IPS DF 6.9 (cell line): ENCODE results near the gene TPO.

ENCODE experiments used
- DNase-seq: peaks from one replicate; pipeline ENCODE4 v3.0.0-alpha.2; 2013; ENCODE audit warnings: low read depth, low spot score
- H3K27ac ChIP-seq: one replicate; pipeline ENCODE4 v1.5.1; 2013; ENCODE audit warnings: low read length, control low read depth
- H3K27me3 ChIP-seq: 2 replicates; pipeline ENCODE4 v1.6.1; 2013; ENCODE audit warnings: mild to moderate bottlenecking, low read length; ENCODE audit not compliant: control insufficient read depth, insufficient read depth
- H3K36me3 ChIP-seq: 2 replicates; pipeline ENCODE4 v1.6.1; 2013; ENCODE audit warnings: low read length; ENCODE audit not compliant: control insufficient read depth, insufficient read depth
- H3K4me1 ChIP-seq: 2 replicates; pipeline ENCODE4 v1.6.1; 2013; ENCODE audit warnings: low read length; ENCODE audit not compliant: control insufficient read depth, insufficient read depth
- H3K4me3 ChIP-seq: 2 replicates; pipeline ENCODE4 v1.5.1; 2013; ENCODE audit warnings: mild to moderate bottlenecking, low read length
- H3K9me3 ChIP-seq: 2 replicates; pipeline ENCODE4 v1.6.1; 2013; ENCODE audit warnings: low read length, inconsistent platforms; ENCODE audit not compliant: control insufficient read depth, insufficient read depth
- WGBS: extraction: QIAGEN DNeasy Blood & Tissue Kit; methylation state at CpG from one replicate; pipeline ENCODE4 v1.1.7; 2013; ENCODE audit warnings: mixed read lengths, missing lambda C conversion rate; ENCODE audit not compliant: insufficient read length, insufficient coverage; 5-methylcytosine and 5-hydroxymethylcytosine counted together

Gene TPO

GRCh38 chr2:1582891-1583341, 169.7 kb downstream of the TPO start:
- no CpG with 5 or more reads among the region's 22 CpGs for WGBS
- H3K27ac ChIP-seq, result no peak overlapping the region
- H3K27me3 ChIP-seq, result no peaks in the 10 kb centered on the region
- 0 out of 2 replicates have a peak, but pooled peaks cover 2% of the 10 kb centered on the region for H3K4me1 ChIP-seq
- DNase-seq, result no peak
- H3K4me3 ChIP-seq, result no peak overlapping the region
- H3K9me3 ChIP-seq, result no peaks in the 10 kb centered on the region
- H3K36me3 ChIP-seq, result no peaks in the 10 kb centered on the region

- H3K9me3 ChIP-seq, result no peaks in the 10 kb centered on the region
- WGBS, result no CpG with 5 or more reads among the region's 21 CpGs
- no peaks in the 10 kb centered on the region for H3K36me3 ChIP-seq
- no peak for DNase-seq
- H3K4me3 ChIP-seq, result no peak overlapping the region
- H3K4me1 ChIP-seq, result 0 out of 2 replicates have a peak, but pooled peaks cover 2% of the 10 kb centered on the region
- H3K27me3 ChIP-seq, result no peaks in the 10 kb centered on the region
- no peak overlapping the region for H3K27ac ChIP-seq
Measured at GRCh38 chr2:1584051-1584531, 170.8 kb downstream of the TPO start.

- no CpG with 5 or more reads among the region's 18 CpGs for WGBS
Measured at GRCh38 chr2:1584691-1585485, 171.6 kb downstream of the TPO start.

GRCh38 chr2:1585635-1586034, 172.4 kb downstream of the TPO start:
- H3K36me3 ChIP-seq, result no peaks in the 10 kb centered on the region
- no peaks in the 10 kb centered on the region for H3K27me3 ChIP-seq
- H3K9me3 ChIP-seq, result no peaks in the 10 kb centered on the region
- no CpG with 5 or more reads among the region's 17 CpGs for WGBS
- H3K4me1 ChIP-seq, result no peaks in the 10 kb centered on the region
- no peak for DNase-seq
- H3K27ac ChIP-seq, result no peak overlapping the region
- H3K4me3 ChIP-seq, result no peak overlapping the region

More at GRCh38 chr2:1584691-1585485, 171.6 kb downstream of the TPO start:
- H3K27me3 ChIP-seq, result no peaks in the 10 kb centered on the region
- no peaks in the 10 kb centered on the region for H3K4me1 ChIP-seq
- no peak for DNase-seq
- no peak overlapping the region for H3K27ac ChIP-seq
- H3K9me3 ChIP-seq, result no peaks in the 10 kb centered on the region
- no peaks in the 10 kb centered on the region for H3K36me3 ChIP-seq
- H3K4me3 ChIP-seq, result no peak overlapping the region

GRCh38 chr2:1586251-1586922, 173.1 kb downstream of the TPO start:
- no CpG with 5 or more reads among the region's 14 CpGs for WGBS

GRCh38 chr2:1586923-1587840, 173.9 kb downstream of the TPO start:
- no peak overlapping the region for H3K4me3 ChIP-seq
- no peak for DNase-seq
- no peaks in the 10 kb centered on the region for H3K9me3 ChIP-seq
- no peaks in the 10 kb centered on the region for H3K27me3 ChIP-seq
- no peaks in the 10 kb centered on the region for H3K36me3 ChIP-seq
- no CpG with 5 or more reads among the region's 17 CpGs for WGBS
- H3K27ac ChIP-seq, result no peak overlapping the region
- no peaks in the 10 kb centered on the region for H3K4me1 ChIP-seq

More at GRCh38 chr2:1586251-1586922, 173.1 kb downstream of the TPO start:
- no peak for DNase-seq
- H3K27me3 ChIP-seq, result no peaks in the 10 kb centered on the region
- H3K9me3 ChIP-seq, result no peaks in the 10 kb centered on the region
- no peaks in the 10 kb centered on the region for H3K4me1 ChIP-seq
- no peak overlapping the region for H3K27ac ChIP-seq
- H3K36me3 ChIP-seq, result no peaks in the 10 kb centered on the region
- H3K4me3 ChIP-seq, result no peak overlapping the region

- no peaks in the 10 kb centered on the region for H3K36me3 ChIP-seq
- H3K27ac ChIP-seq, result no peak overlapping the region
- no CpG with 5 or more reads among the region's 27 CpGs for WGBS
- H3K27me3 ChIP-seq, result no peaks in the 10 kb centered on the region
- DNase-seq, result no peak
- no peaks in the 10 kb centered on the region for H3K4me1 ChIP-seq
- H3K9me3 ChIP-seq, result no peaks in the 10 kb centered on the region
- H3K4me3 ChIP-seq, result no peak overlapping the region
Measured at GRCh38 chr2:1588051-1588977, 175.1 kb downstream of the TPO start.

GRCh38 chr2:1588978-1589621, 175.8 kb downstream of the TPO start:
- no peak for DNase-seq
- WGBS, result no CpG with 5 or more reads among the region's 15 CpGs
- no peaks in the 10 kb centered on the region for H3K4me1 ChIP-seq

More at GRCh38 chr2:1588978-1589621, 175.8 kb downstream of the TPO start:
- Histone ChIP-seq H3K27me3 (no peaks in the 10 kb centered on the region), H3K9me3 (no peaks in the 10 kb centered on the region), H3K4me3 (no peak overlapping the region), H3K27ac (no peak overlapping the region), H3K36me3 (no peaks in the 10 kb centered on the region)
